Thoracic aorta (tissue), 2 donors: ENCODE results near the gene DOCK4. TPM values are rescaled to one million over a fixed set of nuclear protein-coding genes. Genes with fewer than 3 reads are reported as not detected.

ENCODE experiments used
- ATAC-seq: fragments of 150-250 bp; one replicate; pipeline ENCODE4 v1.8.0; 2017; ENCODE audit warnings: low read depth; ENCODE audit not compliant: insufficient number of reproducible peaks, low FRiP score
- DNase-seq: peaks from one replicate; pipeline ENCODE4 v3.0.0-alpha.2; 2020; ENCODE audit warnings: low spot score
- H3K27ac ChIP-seq, 2 donors: fragments of 200-600 bp; sonication (generic); 1 replicate in 1 of 2; 2 replicates in 1 of 2; pipeline ENCODE4 v1.5.1; 2016; ENCODE audit warnings: mild to moderate bottlenecking in 2 of 2, moderate library complexity in 2 of 2
- H3K27me3 ChIP-seq: fragments of 200-600 bp; sonication (generic); replicated peaks from 2 replicates; pipeline ENCODE4 v1.6.0; 2016; ENCODE audit warnings: mild to moderate bottlenecking; ENCODE audit not compliant: insufficient read depth
- H3K36me3 ChIP-seq: fragments of 200-600 bp; sonication (generic); one replicate; pipeline ENCODE4 v1.5.1; 2016
- H3K4me1 ChIP-seq, 2 donors: fragments of 200-600 bp; sonication (generic); 1 replicate in 1 of 2; 2 replicates in 1 of 2; pipeline versions ENCODE4 v1.5.1 to v1.6.0; 2016; ENCODE audit warnings: low read depth in 2 of 2, mild to moderate bottlenecking in 1 of 2; ENCODE audit not compliant: control insufficient read depth in 1 of 2
- H3K4me3 ChIP-seq: fragments of 200-600 bp; sonication (generic); 2 replicates; pipeline ENCODE4 v1.5.1; 2016; ENCODE audit warnings: mild to moderate bottlenecking
- H3K9me3 ChIP-seq: fragments of 200-600 bp; sonication (generic); 2 replicates; pipeline ENCODE4 v1.5.1; 2016
- total RNA-seq, 2 donors: library from RNA; depleted of rRNA; stranded (reverse); fragments of >200 nt; gene quantifications; one replicate each; pipeline versions ENCODE4 v1.1.0 to v1.2.3, GENCODE V29; 2016
- TF ChIP-seq, protein P1 (sequence below): fragments of 200-600 bp; sonication (generic); IDR thresholded peaks from one replicate; pipeline ENCODE4 v1.5.1; 2019; ENCODE audit warnings: antibody characterized with exemption

DOCK4 gene
- total RNA-seq, 2 donors from 2014 or later = 22.3 to 71.5 TPM

DNA sequence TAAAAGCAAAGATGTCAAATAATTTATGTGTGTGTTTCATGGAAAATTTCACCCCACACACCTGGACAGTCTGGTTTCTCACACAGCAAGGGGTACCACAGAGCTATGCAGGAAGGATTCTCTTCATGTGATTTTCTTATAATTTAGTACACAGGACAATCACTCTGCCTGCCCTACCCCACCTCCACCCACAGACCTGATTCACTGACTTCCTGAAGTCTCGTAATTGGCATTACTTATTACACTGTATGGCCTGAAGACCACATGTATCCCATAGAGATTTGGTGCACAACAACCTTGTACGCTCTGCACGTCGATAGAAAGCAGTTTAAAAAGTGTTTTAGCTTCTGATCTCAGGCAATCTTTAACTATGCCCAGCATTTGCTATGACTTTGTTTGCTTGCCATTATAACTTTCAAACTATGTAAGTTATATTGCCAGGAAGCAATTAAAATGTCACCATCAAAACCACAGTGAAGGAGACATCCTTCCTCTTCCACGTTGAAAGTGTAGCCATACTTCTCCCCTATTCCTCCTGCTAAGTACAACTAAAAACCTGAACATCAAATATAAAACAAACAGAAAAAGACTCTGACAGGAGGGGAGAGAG is 364.5 kb downstream of the DOCK4 start:
- H3K9me3 ChIP-seq = no peaks in the 10 kb centered on the region
- ATAC-seq (no peak), DNase-seq (no peak)
- H3K4me3 ChIP-seq = no peak overlapping the region
- H3K4me1 ChIP-seq = no peaks in the 10 kb centered on the region
- H3K27ac ChIP-seq = no peak overlapping the region
- no peaks in the 10 kb centered on the region for H3K27me3 ChIP-seq
- no peaks in the 10 kb centered on the region for H3K36me3 ChIP-seq
- TF ChIP-seq, protein P1, sequence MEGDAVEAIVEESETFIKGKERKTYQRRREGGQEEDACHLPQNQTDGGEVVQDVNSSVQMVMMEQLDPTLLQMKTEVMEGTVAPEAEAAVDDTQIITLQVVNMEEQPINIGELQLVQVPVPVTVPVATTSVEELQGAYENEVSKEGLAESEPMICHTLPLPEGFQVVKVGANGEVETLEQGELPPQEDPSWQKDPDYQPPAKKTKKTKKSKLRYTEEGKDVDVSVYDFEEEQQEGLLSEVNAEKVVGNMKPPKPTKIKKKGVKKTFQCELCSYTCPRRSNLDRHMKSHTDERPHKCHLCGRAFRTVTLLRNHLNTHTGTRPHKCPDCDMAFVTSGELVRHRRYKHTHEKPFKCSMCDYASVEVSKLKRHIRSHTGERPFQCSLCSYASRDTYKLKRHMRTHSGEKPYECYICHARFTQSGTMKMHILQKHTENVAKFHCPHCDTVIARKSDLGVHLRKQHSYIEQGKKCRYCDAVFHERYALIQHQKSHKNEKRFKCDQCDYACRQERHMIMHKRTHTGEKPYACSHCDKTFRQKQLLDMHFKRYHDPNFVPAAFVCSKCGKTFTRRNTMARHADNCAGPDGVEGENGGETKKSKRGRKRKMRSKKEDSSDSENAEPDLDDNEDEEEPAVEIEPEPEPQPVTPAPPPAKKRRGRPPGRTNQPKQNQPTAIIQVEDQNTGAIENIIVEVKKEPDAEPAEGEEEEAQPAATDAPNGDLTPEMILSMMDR = no peak

GRCh38 chr7:111840528-111840927 is 365.7 kb downstream of the DOCK4 start:
- TF ChIP-seq, protein P1 = no peak
- Histone ChIP-seq H3K4me3 (no peak overlapping the region), H3K36me3 (no peaks in the 10 kb centered on the region), H3K27me3 (no peaks in the 10 kb centered on the region), H3K27ac (no peak overlapping the region), H3K4me1 (no peaks in the 10 kb centered on the region), H3K9me3 (no peaks in the 10 kb centered on the region)
- DNase-seq (no peak), ATAC-seq (no peak)

GRCh38 chr7:111839261-111839660 is 366.9 kb downstream of the DOCK4 start:
- Histone ChIP-seq H3K4me1 (no peaks in the 10 kb centered on the region), H3K9me3 (no peaks in the 10 kb centered on the region), H3K27ac (no peak overlapping the region), H3K36me3 (no peaks in the 10 kb centered on the region), H3K4me3 (no peak overlapping the region), H3K27me3 (no peaks in the 10 kb centered on the region)
- TF ChIP-seq, protein P1 = no peak
- DNase-seq (no peak), ATAC-seq (no peak)

- H3K27ac ChIP-seq = no peak overlapping the region
- no peaks in the 10 kb centered on the region for H3K36me3 ChIP-seq
- no peaks in the 10 kb centered on the region for H3K27me3 ChIP-seq
- H3K4me3 ChIP-seq = no peak overlapping the region
- DNase-seq = no peak
- TF ChIP-seq, protein P1 = no peak
- peaks cover 0 to 10% of the 10 kb centered on the region in 2 donors for H3K4me1 ChIP-seq
- no peak for ATAC-seq
- no peaks in the 10 kb centered on the region for H3K9me3 ChIP-seq
Observed at GRCh38 chr7:111836592-111836991, 369.6 kb downstream of the DOCK4 start.

DNA sequence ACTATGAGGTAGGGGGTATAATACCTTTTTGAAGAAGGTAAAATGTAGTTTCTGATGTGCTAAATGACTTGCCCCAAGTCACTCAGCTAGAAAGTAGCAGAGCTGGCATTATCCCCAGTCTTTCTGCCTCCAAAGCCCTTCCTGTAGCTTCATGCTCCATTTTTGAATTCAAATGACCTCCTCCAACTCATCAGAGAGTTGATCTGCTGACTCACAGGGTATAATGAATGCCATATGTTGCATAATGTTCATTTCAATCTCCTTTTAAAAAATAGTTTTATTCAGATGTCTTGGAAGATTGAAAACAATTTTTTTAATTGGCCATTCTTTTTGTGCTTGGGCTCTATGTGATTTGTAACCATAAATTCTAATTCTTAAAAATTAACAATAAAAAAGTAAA is 371.1 kb downstream of the DOCK4 start:
- peaks cover 0 to 10% of the 10 kb centered on the region in 2 donors for H3K4me1 ChIP-seq
- no peaks in the 10 kb centered on the region for H3K9me3 ChIP-seq
- H3K4me3 ChIP-seq = no peak overlapping the region
- H3K27ac ChIP-seq = no peak overlapping the region
- ATAC-seq (no peak), DNase-seq (no peak)
- H3K27me3 ChIP-seq = no peaks in the 10 kb centered on the region
- H3K36me3 ChIP-seq = no peaks in the 10 kb centered on the region
- TF ChIP-seq, protein P1 = no peak
